ENCODE data around the gene GRN.
"Not testable (repeated sequence)": the region's sequence is repeated elsewhere in the genome, so short reads cannot be mapped to it uniquely, and the experiment has no call there.

The GRN gene

GRCh38 chr17:44321246-44322120, 23.6 kb upstream of the GRN start:
- DNase-seq (ENCODE audit: low read depth): no peak

GRCh38 chr17:44322236-44322895, 22.7 kb upstream of the GRN start:
- no peak for DNase-seq (ENCODE audit: low read depth)

- no peak for DNase-seq (ENCODE audit: low read depth)
These were observed 21.6 kb upstream of the GRN start for GRCh38 chr17:44323359-44324091.

DNA sequence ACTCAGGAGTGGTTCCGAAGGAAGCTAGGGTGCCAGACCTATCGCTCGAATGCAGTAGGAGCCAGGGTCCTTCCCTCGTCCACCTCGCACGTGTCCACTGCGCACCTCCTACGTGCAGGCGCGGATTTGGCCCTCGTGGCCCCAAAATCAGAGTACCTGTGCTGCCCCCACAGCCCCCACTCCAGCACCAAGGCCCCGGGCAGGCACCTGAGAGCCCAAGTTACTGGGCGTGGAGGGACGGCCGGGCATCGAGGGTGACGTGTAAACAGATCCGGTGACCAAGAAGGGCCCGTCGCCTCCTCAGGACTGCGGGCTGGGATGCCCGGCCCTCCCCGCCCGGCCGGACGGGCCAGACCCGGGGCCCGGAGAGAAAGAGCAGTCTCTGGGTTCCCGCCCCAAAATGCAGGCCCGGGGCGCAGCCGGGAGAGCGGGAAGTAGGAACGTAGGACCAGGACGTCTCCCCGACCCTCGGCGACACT, 21.0 kb upstream of the GRN start:
- no peak for DNase-seq (ENCODE audit: low read depth)

- peak; percentile 95 for DNase-seq (ENCODE audit: low read depth)
These were observed 20.4 kb upstream of the GRN start, which contains the start of gene SLC25A39 for GRCh38 chr17:44324571-44325275. TSS of gene SLC25A39 (minus strand) at chr17:44324823. CDS start at chr17:44323562, 1,261 bp downstream.

GRCh38 chr17:44326861-44327444, 18.1 kb upstream of the GRN start:
- peak; percentile 98 for DNase-seq (ENCODE audit: low read depth)

DNA sequence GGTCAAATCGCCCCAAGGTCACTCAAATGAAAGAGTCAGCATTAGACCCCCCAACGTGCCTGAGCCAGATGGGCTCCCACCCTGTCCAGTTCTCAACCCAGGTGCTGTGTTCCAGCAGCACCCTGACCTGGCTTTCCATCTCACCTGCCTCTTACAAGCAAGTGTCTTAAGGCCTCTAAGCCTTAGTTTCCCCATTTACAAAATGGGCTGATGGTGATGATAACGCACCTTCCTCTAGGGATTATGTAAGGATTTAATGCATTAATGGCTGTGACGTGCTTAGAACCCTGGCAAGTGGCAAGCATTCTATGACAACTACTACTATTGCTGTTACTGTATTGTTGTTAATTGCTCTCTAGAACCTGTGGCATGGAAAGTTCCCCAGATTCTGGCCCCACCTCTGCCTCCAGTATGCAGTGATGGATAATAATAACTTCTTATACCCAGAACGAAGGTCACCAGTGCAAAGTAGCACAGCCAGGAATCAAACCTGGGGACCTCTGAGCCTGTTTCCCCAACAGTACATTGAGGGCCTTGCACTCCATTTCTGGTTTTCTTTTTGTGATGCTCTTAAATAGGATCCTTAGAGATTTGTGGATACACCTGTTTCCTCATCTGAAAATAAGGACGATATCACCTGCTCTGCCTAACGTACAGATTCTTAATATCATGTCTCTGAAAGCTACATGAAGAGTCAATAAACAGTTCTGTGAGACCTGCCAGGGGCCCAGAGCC, 17.2 kb upstream of the GRN start:
- no peak for DNase-seq (ENCODE audit: low read depth)

GRCh38 chr17:44329516-44329915, 15.6 kb upstream of the GRN start:
- not testable (repeated sequence) for DNase-seq (ENCODE audit: low read depth)

DNA sequence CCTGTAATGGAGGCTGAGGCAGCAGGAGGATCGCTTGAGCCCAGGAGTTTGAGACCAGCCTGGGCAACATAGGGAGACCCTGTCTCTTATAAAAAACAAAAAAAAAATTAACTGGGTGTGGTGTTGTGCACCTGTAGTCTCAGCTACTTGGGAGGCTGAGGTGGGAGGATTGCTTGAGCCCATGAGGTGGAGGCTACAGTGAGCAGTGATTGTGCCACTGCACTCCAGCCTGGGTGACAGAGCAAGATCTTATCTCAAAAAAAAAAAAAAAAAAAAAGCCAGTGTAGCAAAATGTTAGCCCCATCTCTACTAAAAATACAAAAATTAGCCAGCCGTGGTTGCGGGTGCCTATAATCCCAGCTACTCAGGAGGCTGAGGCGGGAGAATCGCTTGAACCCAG, 14.8 kb upstream of the GRN start:
- DNase-seq (ENCODE audit: low read depth): not testable (repeated sequence)

DNA sequence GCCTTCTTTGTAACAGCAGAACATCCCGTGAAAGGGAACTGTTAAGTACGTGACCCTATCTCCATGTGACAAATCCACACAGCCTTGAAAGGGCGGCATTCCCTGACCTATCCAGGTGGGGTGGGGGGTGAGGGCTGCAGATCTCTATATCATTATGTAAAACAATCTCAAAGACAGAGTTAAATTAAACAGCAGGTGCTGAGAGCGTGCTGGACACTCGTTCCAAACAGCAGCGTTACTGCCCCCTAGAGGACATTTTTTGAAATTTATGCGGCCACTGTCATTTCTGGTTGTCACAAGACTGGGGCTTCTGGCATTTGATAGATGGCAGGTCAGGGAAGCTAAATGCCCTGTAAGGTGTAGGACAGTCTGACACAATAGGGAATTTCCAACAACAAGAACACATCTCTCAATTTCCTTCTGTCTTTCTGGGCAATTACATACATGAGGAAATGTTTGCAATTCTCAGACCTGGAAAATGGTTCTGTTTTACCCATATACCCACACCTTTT, 13.8 kb upstream of the GRN start:
- DNase-seq (ENCODE audit: low read depth): peak; percentile 55

- DNase-seq (ENCODE audit: low read depth): no peak
These were observed 11.7 kb upstream of the GRN start for GRCh38 chr17:44333371-44333770.

- DNase-seq (ENCODE audit: low read depth): no peak
These were observed 10.8 kb upstream of the GRN start for GRCh38 chr17:44334315-44334714.

DNA sequence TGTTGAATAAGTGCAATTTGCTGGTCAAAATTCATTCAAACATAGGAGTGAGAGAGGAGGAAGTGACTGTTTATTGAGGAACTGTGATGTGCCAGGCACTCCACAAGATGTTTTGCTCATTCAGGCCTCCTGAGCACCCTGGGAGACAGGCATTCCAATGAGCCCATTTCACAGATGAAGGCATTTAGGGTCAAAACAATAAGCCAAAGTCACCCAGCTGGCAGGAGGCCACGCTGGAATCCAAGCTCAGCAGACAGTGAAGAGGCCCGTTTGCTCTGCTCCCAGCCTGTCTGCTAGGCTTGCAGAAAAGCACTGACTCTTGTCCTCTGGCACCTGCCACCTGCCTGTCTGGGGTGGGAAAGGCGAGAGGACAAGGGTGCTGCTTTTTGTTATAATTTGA, 10.4 kb upstream of the GRN start:
- no peak for DNase-seq (ENCODE audit: low read depth)

DNA sequence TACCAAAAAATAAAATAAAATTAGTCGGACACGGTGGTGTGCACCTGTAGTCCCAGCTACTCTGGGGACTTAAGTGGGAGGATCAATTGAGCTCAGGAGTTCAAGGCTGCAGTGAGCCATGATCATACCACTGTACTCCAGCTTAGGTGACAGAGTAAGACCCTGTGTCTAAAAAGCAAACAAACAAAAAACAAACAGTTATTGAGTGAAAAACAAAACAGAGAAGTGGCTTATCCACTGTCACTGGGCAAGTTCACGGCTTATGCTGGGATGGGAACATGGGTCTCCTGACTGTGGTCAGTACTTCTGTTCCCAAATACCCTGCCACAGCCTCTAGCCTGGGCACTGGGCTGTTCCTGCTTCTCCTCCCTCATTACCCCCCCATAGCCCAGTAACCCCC, 9.5 kb upstream of the GRN start:
- no peak for DNase-seq (ENCODE audit: low read depth)

GRCh38 chr17:44335968-44336367, 9.1 kb upstream of the GRN start:
- no peak for DNase-seq (ENCODE audit: low read depth)

DNA sequence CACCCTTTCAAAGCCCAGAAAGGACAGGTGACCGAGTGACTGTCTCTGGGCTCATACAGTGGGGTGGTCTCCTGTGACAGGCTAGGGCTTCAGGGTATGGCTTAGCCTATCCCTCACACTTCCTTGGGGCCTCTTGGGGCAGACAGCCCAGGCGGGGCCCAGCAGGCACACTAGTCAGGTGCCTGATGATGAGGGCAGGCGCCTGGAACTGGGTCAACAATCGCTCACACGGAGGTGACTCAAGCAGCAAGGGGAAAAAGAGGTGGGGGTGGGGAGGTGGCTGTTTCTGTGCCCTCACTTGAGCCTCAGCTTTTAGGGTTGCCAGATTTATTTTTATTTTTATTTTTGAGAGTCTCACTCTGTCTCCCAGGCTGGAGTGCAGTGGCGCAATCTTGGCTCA, 6.4 kb upstream of the GRN start:
- DNase-seq (ENCODE audit: low read depth): no peak

DNA sequence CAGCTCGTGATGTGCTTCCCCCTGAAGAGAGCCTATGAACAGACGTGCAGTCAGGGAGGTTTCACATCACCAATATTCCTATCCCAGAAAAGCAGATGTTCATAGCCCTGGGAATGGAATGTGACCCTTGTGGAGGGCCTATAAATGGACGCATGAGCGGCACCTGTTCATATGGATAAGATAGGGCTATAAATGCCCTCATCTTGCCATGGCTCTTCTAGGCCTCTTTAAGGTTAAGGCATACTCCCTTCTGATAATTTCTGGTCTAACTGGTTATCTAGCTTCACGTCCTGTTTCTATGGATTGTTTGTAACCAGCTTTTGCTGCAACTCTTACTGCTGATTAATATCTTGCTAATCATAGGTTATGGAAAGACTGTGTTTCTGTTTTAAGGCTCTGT, 4.5 kb upstream of the GRN start:
- not testable (repeated sequence) for DNase-seq (ENCODE audit: low read depth)

DNA sequence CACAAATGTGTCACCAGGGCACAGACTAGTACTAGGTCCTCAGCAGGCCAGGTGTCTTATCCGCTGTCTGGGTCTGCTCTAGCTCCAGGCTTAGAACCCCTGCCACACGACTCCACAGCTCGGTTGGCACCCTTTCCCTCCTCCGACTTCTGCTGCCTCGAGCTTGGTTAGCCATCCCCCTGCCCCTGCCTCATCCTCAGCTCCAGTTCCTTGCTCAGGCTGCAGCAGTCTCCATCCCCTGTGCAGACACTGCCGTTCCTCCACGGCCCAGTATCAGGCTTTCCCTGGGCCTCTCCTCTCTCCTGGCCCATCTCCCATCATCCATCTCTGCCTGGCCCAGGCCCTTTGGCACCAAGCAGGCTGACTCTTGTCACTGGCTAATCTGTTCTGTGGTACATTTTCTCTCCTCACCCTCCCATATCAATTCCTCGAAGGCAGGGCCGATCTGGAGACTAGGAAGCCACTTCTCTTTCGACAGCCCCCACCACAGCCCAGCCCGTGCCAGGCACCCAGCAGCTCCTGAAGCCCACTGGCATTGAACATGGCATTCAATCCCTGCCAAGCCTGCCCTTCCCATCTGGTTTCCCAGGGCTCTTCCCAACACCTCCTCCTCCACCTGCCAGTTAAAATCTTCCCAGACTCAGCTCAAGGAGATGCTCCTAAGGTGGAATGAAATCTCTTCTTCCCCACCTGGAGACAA, 1.4 kb upstream of the GRN start:
- no peak for DNase-seq (ENCODE audit: low read depth)

- peak; percentile 51 for DNase-seq (ENCODE audit: low read depth)
These were observed 438 bp downstream of the GRN start for GRCh38 chr17:44345454-44346026.
